ENCODE data around the gene PLCB4.

The PLCB4 gene

DNA sequence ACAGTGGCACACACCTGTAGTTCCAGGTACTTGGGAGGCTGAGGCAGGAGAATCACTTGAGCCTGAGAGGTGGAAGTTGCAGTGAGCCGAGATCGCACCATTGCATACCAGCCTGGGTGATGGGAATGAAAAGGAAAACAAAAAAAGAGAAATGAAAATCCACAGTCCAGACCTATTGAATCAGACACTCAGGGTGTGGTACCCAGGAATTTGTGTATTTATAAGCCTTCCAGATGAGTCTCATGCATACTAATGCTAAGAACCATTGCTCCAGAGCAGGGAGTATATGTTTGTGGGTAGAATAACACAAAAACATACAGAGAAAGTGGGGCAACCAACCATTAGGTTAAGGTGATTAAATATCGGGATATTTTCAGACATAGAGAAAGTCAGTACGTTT, 36.1 kb upstream of the PLCB4 start:
- TF ChIP-seq, protein P1, sequence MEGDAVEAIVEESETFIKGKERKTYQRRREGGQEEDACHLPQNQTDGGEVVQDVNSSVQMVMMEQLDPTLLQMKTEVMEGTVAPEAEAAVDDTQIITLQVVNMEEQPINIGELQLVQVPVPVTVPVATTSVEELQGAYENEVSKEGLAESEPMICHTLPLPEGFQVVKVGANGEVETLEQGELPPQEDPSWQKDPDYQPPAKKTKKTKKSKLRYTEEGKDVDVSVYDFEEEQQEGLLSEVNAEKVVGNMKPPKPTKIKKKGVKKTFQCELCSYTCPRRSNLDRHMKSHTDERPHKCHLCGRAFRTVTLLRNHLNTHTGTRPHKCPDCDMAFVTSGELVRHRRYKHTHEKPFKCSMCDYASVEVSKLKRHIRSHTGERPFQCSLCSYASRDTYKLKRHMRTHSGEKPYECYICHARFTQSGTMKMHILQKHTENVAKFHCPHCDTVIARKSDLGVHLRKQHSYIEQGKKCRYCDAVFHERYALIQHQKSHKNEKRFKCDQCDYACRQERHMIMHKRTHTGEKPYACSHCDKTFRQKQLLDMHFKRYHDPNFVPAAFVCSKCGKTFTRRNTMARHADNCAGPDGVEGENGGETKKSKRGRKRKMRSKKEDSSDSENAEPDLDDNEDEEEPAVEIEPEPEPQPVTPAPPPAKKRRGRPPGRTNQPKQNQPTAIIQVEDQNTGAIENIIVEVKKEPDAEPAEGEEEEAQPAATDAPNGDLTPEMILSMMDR (IDR thresholded peaks at IDR 0.05) = no peak
- Histone ChIP-seq H3K36me3 (no peaks in the 10 kb centered on the region), H3K4me1 (peaks cover 0 to 47% (median 8%) of the 10 kb centered on the region in 4 donors), H3K27ac (peak overlapping the region; percentile 45 to 71), H3K9me3 (no peaks in the 10 kb centered on the region), H3K27me3 (no peaks in the 10 kb centered on the region), H3K4me3 (no peak overlapping the region)
- DNase-seq = no peak
- intact Hi-C loops (cut with DNase I; ENCODE audit: low total_unique reads) = no loop called here

DNA sequence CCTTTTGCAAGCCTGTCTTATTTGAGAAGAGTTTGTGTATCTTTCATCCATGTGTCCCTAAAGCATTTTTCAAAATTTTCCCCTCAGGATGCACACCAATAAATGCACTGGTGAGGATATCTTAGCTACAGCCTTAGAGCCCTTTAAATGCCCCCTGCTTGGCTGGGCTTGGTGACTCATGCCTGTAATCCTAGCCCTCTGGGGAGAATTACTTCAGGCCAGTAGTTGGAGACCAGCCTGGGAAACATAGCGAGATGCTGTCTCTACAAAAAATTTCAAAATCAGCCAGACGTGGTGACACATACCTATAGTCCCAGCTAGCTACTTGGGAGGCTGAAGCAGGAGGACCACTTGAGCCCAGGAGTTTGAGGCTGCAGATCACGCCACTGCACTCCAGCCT, 33.8 kb upstream of the PLCB4 start:
- H3K4me3 ChIP-seq = no peak overlapping the region
- H3K27me3 ChIP-seq = no peaks in the 10 kb centered on the region
- H3K36me3 ChIP-seq = no peaks in the 10 kb centered on the region
- H3K27ac ChIP-seq = no peak overlapping the region
- H3K4me1 ChIP-seq = peaks cover 0 to 35% (median 8%) of the 10 kb centered on the region in 4 donors
- intact Hi-C loops (cut with DNase I; ENCODE audit: low total_unique reads) = no loop called here
- peak; percentile 41 to 80 for DNase-seq
- no peaks in the 10 kb centered on the region for H3K9me3 ChIP-seq
- TF ChIP-seq, protein P1 (IDR thresholded peaks at IDR 0.05) = no peak

DNA sequence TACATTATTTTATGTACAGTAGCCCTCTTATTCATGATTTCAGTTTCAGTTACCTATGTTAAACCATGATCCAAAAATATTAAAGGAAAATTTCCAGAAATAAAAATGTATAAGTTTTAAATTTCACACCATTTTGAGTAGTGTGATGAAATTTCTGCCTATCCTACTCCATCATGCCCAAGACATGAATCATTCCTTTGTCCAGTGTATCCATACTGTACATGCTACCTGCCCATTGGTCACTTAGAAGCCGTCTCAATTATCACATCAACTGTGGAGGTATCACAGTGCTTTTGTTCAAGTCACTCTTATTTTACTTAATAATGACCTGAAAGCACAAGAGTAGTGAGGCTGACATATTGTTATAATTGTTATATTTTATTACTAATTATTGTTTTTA, 32.3 kb upstream of the PLCB4 start:
- Histone ChIP-seq H3K4me1 (peaks cover 0 to 28% (median 7%) of the 10 kb centered on the region in 4 donors), H3K4me3 (no peak overlapping the region), H3K36me3 (no peaks in the 10 kb centered on the region), H3K27ac (no peak overlapping the region), H3K27me3 (no peaks in the 10 kb centered on the region), H3K9me3 (no peaks in the 10 kb centered on the region)
- TF ChIP-seq, protein P1 (IDR thresholded peaks at IDR 0.05) = no peak
- intact Hi-C loops (cut with DNase I; ENCODE audit: low total_unique reads) = no loop called here
- no peak for DNase-seq

GRCh38 chr20:9038791-9039535, 29.9 kb upstream of the PLCB4 start:
- H3K27me3 ChIP-seq = no peaks in the 10 kb centered on the region
- H3K27ac ChIP-seq = no peak overlapping the region
- H3K4me3 ChIP-seq = no peak overlapping the region
- no peaks in the 10 kb centered on the region for H3K9me3 ChIP-seq
- intact Hi-C loops (cut with DNase I; ENCODE audit: low total_unique reads) = no loop called here
- TF ChIP-seq, protein P1 (IDR thresholded peaks at IDR 0.05) = no peak
- DNase-seq = no peak
- peaks cover 0 to 16% (median 2%) of the 10 kb centered on the region in 4 donors for H3K4me1 ChIP-seq
- no peaks in the 10 kb centered on the region for H3K36me3 ChIP-seq

DNA sequence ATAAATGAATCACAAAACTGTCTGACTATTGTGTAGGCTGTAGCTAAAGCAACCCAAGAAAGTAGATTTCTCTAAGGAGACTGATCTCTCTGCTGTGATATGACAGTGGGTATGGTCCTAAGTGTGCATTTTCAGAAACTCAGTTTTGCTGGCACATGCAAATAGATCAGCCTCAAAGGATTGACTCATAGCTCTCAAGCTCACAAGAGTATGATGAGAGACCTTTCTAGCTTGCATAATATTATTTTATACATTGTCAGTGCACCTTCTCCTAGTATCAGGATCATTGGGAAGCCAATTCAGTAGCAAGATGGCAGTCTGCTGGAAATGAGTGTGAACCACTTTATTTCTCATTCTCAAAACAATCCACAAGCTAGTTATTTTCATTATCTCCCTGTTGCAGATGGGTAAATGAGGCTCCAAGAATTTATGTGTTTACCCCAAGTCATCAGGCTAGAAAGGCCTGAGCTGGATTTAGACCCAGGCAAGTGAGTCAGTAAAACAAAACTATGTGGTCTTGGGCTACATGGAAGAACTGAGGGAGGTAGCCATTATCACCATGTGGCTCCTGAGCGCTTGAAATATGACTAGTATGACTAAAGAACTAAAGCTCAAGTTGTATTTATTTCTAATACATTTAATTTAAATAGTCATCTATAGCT, 27.9 kb upstream of the PLCB4 start:
- intact Hi-C loops (cut with DNase I; ENCODE audit: low total_unique reads) = no loop called here
- Histone ChIP-seq H3K36me3 (no peaks in the 10 kb centered on the region), H3K4me3 (no peak overlapping the region), H3K4me1 (no peaks in the 10 kb centered on the region), H3K27me3 (no peaks in the 10 kb centered on the region), H3K9me3 (no peaks in the 10 kb centered on the region), H3K27ac (no peak overlapping the region)
- no peak for DNase-seq
- TF ChIP-seq, protein P1 (IDR thresholded peaks at IDR 0.05) = no peak
